GM23338 (cell line): ENCODE data around the gene HYAL1.

Experiments used
- CREB1 ChIP-seq: fragments of 250-450 bp; sonication (Bioruptor Pico); IDR thresholded peaks from 2 replicates; pipeline ENCODE4 v1.5.0; 2020; ENCODE audit warnings: low read depth, mild to moderate bottlenecking, moderate library complexity
- EZH2 ChIP-seq: fragments of 200-600 bp; sonication (generic); IDR thresholded peaks from one replicate; pipeline ENCODE4 v1.8.0; 2017; ENCODE audit warnings: antibody characterized with exemption, mild to moderate bottlenecking, low read depth; ENCODE audit not compliant: unreplicated experiment
- EZH2phosphoT487 ChIP-seq: fragments of 200-600 bp; sonication (generic); IDR thresholded peaks from one replicate; pipeline ENCODE4 v1.8.1; 2018; ENCODE audit warnings: antibody characterized with exemption; ENCODE audit not compliant: unreplicated experiment
- JUNB ChIP-seq: IDR thresholded peaks from one replicate; pipeline ENCODE4 v1.6.1; 2016; ENCODE audit warnings: antibody characterized with exemption; ENCODE audit not compliant: unreplicated experiment
- POLR2AphosphoS5 ChIP-seq: IDR thresholded peaks from 2 replicates; pipeline ENCODE4 v1.6.1; 2016; ENCODE audit warnings: antibody characterized with exemption, low read depth
- REST ChIP-seq: IDR thresholded peaks from one replicate; pipeline ENCODE4 v1.6.1; 2018; ENCODE audit warnings: antibody characterized with exemption; ENCODE audit not compliant: unreplicated experiment
- STAT1 ChIP-seq: IDR thresholded peaks from one replicate; pipeline ENCODE4 v1.6.1; 2016; ENCODE audit warnings: antibody characterized with exemption; ENCODE audit not compliant: unreplicated experiment
- ZNF114 ChIP-seq: fragments of 250-450 bp; sonication (Bioruptor Pico); IDR thresholded peaks from 2 replicates; pipeline ENCODE4 v1.5.0; 2020; ENCODE audit warnings: mild to moderate bottlenecking, moderate library complexity
- ZNF331 ChIP-seq: fragments of 250-450 bp; sonication (Bioruptor Pico); IDR thresholded peaks from 2 replicates; pipeline ENCODE4 v1.5.0; 2020; ENCODE audit warnings: low read depth, mild to moderate bottlenecking, moderate library complexity
- TF ChIP-seq, protein P1 (sequence below), 2 experiments: fragments of 200-600 bp in 1 of 2; sonication (generic) in 1 of 2; conservative IDR thresholded peaks; 2 replicates each; pipeline versions ENCODE4 v1.5.1 to v1.6.1; 2016 to 2017; ENCODE audit warnings: antibody characterized with exemption in 2 of 2, low read depth in 2 of 2, mild to moderate bottlenecking in 2 of 2, moderate library complexity in 1 of 2
- TF ChIP-seq, protein P2 (sequence below): IDR thresholded peaks from 2 replicates; pipeline ENCODE4 v1.6.1; 2016; ENCODE audit warnings: antibody characterized with exemption

DNA sequence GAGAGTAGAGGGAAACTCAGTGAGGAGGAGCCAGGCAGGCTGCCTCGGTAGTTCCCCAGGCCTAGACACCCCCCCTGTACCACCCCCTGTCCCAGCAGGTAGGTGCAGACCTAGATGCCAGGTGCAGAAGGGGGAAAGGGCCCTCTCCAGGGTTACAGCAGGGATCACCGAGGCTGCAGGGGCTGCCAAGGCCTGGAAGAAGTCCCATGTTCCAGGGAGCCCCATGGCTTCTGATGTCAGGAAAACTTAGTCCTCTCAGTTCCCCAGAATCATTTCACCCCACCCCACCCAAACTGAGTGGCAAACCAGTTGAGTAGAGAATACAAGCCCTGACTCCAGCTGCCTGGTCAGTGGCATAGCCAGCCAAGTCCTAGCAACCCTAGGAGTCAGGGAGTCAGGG lies 41.9 kb downstream of the HYAL1 start:
- TF ChIP-seq, protein P1, sequence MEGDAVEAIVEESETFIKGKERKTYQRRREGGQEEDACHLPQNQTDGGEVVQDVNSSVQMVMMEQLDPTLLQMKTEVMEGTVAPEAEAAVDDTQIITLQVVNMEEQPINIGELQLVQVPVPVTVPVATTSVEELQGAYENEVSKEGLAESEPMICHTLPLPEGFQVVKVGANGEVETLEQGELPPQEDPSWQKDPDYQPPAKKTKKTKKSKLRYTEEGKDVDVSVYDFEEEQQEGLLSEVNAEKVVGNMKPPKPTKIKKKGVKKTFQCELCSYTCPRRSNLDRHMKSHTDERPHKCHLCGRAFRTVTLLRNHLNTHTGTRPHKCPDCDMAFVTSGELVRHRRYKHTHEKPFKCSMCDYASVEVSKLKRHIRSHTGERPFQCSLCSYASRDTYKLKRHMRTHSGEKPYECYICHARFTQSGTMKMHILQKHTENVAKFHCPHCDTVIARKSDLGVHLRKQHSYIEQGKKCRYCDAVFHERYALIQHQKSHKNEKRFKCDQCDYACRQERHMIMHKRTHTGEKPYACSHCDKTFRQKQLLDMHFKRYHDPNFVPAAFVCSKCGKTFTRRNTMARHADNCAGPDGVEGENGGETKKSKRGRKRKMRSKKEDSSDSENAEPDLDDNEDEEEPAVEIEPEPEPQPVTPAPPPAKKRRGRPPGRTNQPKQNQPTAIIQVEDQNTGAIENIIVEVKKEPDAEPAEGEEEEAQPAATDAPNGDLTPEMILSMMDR (conservative IDR thresholded peaks at IDR 0.05; ENCODE audit: low read depth in 2 of 2): no peak
- TF ChIP-seq ZNF331 (CRISPR knock-in tag) (no peak), EZH2 (no peak), POLR2AphosphoS5 (no peak), CREB1 (CRISPR knock-in tag) (no peak), EZH2phosphoT487 (no peak), REST (no peak), STAT1 (no peak), JUNB (no peak), ZNF114 (CRISPR knock-in tag) (no peak)
- TF ChIP-seq, protein P2, sequence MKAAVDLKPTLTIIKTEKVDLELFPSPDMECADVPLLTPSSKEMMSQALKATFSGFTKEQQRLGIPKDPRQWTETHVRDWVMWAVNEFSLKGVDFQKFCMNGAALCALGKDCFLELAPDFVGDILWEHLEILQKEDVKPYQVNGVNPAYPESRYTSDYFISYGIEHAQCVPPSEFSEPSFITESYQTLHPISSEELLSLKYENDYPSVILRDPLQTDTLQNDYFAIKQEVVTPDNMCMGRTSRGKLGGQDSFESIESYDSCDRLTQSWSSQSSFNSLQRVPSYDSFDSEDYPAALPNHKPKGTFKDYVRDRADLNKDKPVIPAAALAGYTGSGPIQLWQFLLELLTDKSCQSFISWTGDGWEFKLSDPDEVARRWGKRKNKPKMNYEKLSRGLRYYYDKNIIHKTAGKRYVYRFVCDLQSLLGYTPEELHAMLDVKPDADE: no peak
